Embryonic facial prominence (tissue), 1 donor: Measurements from ENCODE around the gene DONSON.
A peak's percentile ranks its signal among the peaks of the same experiment; 100 is the strongest.

ENCODE experiments used
- DNase-seq: peaks from one replicate; pipeline ENCODE4 v3.0.0-alpha.2; 2016; ENCODE audit errors: extremely low spot score

The DONSON gene

DNA sequence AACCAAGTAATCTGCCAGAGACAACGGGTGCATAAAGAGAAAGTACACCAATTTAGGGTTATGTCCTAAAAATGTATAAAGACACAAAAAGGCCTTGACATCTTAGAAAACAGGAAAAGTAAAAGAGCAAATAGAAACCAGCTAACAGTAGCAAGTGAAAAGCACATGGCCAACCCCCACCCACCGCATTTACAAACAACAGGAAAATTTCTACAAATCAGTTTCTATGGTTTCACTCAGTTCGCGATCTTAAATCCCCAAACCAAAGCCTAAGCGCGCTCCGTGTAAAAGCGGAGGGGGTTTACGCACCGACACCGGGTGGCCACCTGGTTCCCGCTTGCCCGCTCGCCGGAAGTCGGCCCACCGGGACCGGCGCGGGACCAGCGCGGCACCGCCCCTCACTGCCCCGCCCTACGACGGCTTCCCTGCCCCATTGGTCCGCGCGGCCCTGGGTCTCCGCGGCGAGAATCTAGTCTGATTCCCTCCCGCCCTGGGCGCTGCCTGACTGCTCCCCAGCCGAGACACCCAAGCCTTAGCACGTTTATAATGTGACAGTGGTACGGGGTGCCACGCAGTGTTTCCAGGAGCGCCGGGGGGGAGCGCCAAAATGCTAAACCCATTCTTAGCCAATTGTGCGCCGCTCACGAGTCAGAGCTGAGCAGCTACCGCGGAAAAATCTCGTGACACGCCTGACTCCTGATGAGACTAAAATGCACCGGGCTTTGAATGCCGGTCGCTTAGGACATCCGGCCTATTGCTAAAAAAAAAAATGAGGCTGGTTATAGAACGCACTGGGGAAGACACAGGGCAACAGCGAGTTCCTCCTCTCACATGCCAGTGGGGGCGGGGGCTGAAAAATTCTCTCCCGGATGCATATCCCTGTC is 46.5 kb downstream of the DONSON start, which contains the start of gene GART:
TSS of gene GART (minus strand) at position 362 of the 884 bp plus-strand sequence. CDS start 2,802 bp downstream, outside the sequence.
- DNase-seq = peak; percentile 63

DNA sequence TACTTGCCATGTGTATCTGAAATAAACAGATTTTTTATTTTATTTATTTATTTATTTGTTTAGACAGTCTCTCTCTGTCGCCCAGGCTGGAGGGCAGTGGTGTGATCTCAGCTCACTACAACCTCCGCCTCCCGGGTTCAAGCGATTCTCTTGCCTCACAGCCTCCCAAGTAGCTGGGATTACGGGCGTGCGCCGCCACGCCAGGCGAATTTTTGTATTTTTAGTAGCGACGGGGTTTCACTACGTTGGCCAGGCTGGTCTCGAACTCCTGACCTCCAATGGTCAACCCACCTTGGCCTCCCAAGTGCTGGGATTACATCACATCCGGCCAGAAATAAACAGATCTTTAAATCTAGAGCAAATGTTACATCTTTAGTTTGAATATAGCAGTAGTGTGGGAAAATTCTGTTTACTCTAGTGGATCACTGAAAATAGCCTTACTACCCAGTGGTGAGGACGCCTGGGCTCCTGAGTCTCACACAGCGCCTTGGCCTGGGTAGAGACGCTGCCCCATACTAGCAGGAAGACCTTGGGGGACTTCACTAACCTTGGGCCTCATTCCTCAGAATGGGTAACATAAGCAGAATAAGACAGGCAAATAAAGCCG is 47.3 kb downstream of the DONSON start:
- no peak for DNase-seq

DNA sequence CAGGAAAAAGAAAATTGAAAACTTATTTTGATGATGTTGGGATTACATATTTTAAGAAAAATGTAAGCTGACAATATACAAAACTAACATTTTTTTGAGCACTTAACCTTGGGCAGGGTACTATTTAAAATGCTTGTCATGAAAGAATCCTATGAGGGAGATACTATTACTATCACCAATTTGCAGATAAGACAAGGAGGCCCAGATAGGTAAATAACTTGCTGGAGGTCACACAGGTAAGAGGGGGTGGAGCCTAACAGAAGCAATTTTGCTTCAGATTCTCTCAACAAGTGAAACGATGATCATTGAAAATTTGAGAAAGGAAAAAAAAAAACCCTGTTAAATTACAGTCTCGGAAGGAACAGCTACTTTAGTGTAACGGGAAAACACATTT is 47.8 kb downstream of the DONSON start:
- DNase-seq = no peak

GRCh38 chr21:33539616-33540015 is 48.9 kb downstream of the DONSON start:
- DNase-seq = no peak

- DNase-seq = no peak
These were observed 51.3 kb downstream of the DONSON start for GRCh38 chr21:33537212-33537611.

DNA sequence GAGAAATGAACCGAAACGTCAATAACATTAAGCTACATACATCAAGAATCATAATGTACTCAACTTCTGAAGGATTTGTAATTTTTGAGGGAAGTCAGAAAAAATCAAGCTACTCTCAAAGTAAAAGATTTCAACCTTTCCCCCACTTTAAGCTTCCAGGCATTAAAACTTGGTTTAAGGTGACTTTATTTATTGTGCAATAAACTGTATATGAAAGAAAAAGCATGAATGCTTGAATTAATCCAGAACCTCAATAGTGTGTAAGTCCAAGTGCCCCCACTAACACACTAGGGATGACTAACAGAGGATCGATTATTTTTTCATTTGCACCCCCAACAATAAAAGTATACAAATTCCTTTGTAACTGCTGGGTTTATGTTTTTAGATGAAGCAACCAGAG is 57.5 kb downstream of the DONSON start:
- DNase-seq = no peak
